Pulmonary artery endothelial cell (primary cell): Measurements from ENCODE around the gene KIRREL3. TPM values are rescaled to one million over a fixed set of nuclear protein-coding genes. Genes with fewer than 3 reads are reported as not detected.

Experiments
- DNase-seq: peaks from one replicate; pipeline ENCODE4 v3.0.0-alpha.2; 2011; ENCODE audit warnings: low read depth, low spot score
- total RNA-seq: library from RNA; depleted of rRNA; stranded (reverse); fragments of >200 nt; gene quantifications from 2 replicates; pipeline ENCODE4 v1.2.3, GENCODE V29; 2014

Gene KIRREL3
- total RNA-seq, 1 donor from 2014 or later, result not detected

- no peak for DNase-seq
Measured at GRCh38 chr11:126538071-126538470, 462.5 kb downstream of the KIRREL3 start.

GRCh38 chr11:126537492-126537891 lies 463.1 kb downstream of the KIRREL3 start:
- DNase-seq, result no peak

GRCh38 chr11:126534141-126534805 lies 466.3 kb downstream of the KIRREL3 start:
- no peak for DNase-seq

- DNase-seq, result no peak
Measured at GRCh38 chr11:126533560-126533959, 467.0 kb downstream of the KIRREL3 start.

GRCh38 chr11:126530416-126530815 lies 470.2 kb downstream of the KIRREL3 start:
- DNase-seq, result no peak

- DNase-seq, result no peak
Measured at GRCh38 chr11:126529037-126529436, 471.5 kb downstream of the KIRREL3 start.

GRCh38 chr11:126528075-126528474 lies 472.5 kb downstream of the KIRREL3 start:
- no peak for DNase-seq

GRCh38 chr11:126527651-126528050 lies 472.9 kb downstream of the KIRREL3 start:
- DNase-seq, result no peak

GRCh38 chr11:126526471-126526870 lies 474.1 kb downstream of the KIRREL3 start:
- DNase-seq, result no peak

GRCh38 chr11:126525702-126526101 lies 474.9 kb downstream of the KIRREL3 start:
- no peak for DNase-seq

GRCh38 chr11:126525216-126525615 lies 475.4 kb downstream of the KIRREL3 start:
- DNase-seq, result no peak

GRCh38 chr11:126523441-126524205 lies 476.9 kb downstream of the KIRREL3 start:
- DNase-seq, result no peak

GRCh38 chr11:126522606-126523005 lies 478.0 kb downstream of the KIRREL3 start:
- no peak for DNase-seq

- DNase-seq, result no peak
Measured at GRCh38 chr11:126522152-126522551, 478.4 kb downstream of the KIRREL3 start.

GRCh38 chr11:126521196-126521595 lies 479.4 kb downstream of the KIRREL3 start:
- no peak for DNase-seq

GRCh38 chr11:126519764-126520734 lies 480.5 kb downstream of the KIRREL3 start:
- DNase-seq, result no peak

GRCh38 chr11:126518972-126519690 lies 481.4 kb downstream of the KIRREL3 start:
- DNase-seq, result no peak

GRCh38 chr11:126518071-126518971 lies 482.2 kb downstream of the KIRREL3 start:
- DNase-seq, result no peak

- no peak for DNase-seq
Measured at GRCh38 chr11:126515501-126515900, 485.1 kb downstream of the KIRREL3 start.

GRCh38 chr11:126514061-126514693 lies 486.4 kb downstream of the KIRREL3 start:
- DNase-seq, result no peak
